ENCODE results near the gene SLC39A3. TPM values are rescaled to one million over a fixed set of nuclear protein-coding genes. Genes with fewer than 3 reads are reported as not detected.

SLC39A3 gene
- total RNA-seq, 1 experiment from 2014 or later, result 32.4 TPM

GRCh38 chr19:2732883-2733282 is 6.9 kb downstream of the SLC39A3 start:
- H2BK15ac ChIP-seq (ENCODE audit: low read depth, low read length), result no peak overlapping the region
- Mint-ChIP-seq H3K36me3 (ENCODE audit: insufficient read depth in 1 of 3, low read depth in 3 of 3) (peaks cover 31 to 45% (median 37%) of the 10 kb centered on the region in 3 experiments), H3K9me3 (no peaks in the 10 kb centered on the region; a peak in 1 of 5 replicates), H3K27me3 (ENCODE audit: low read depth) (peaks cover 5% of the 10 kb centered on the region), H3K4me3 (no peak overlapping the region), H3K4me1 (peaks cover 0 to under 1% of the 10 kb centered on the region in 2 experiments; a peak in 1 of 4 replicates), H3K27ac (no peak overlapping the region)
- no peak overlapping the region for H2AK5ac ChIP-seq (ENCODE audit: insufficient read length, low read length)
- H3K9ac ChIP-seq (ENCODE audit: extremely low read depth, insufficient read length, low read length), result no peak overlapping the region
- H2BK20ac ChIP-seq (ENCODE audit: low read depth, low read length, poor library complexity, severe bottlenecking), result no peak overlapping the region
- H3K4me1 ChIP-seq (ENCODE audit: insufficient read depth, low read length), result no peaks in the 10 kb centered on the region
- H3K4me2 ChIP-seq (ENCODE audit: insufficient read depth, insufficient read length, low read length), result no peak overlapping the region
- no peak overlapping the region for H4K5ac ChIP-seq (ENCODE audit: insufficient read length, low read depth, low read length)
- no peak overlapping the region for H2BK12ac ChIP-seq (ENCODE audit: insufficient read length, low read depth, low read length)
- no peaks in the 10 kb centered on the region for H4K20me1 ChIP-seq (ENCODE audit: control insufficient read depth, insufficient read depth, insufficient read length)
- no peak overlapping the region for H3K14ac ChIP-seq (ENCODE audit: insufficient read depth, low read length)
- no peak overlapping the region for H4K8ac ChIP-seq (replicated peaks; ENCODE audit: insufficient read length, low read depth, low read length)
- H3K23me2 ChIP-seq (ENCODE audit: insufficient read length, low read depth, low read length, poor library complexity, severe bottlenecking), result no peaks in the 10 kb centered on the region
- no peaks in the 10 kb centered on the region for H3K9me3 ChIP-seq (ENCODE audit: control insufficient read depth, low read depth, low read length)
- DNase-seq, result no peak
- TF ChIP-seq, protein P1, sequence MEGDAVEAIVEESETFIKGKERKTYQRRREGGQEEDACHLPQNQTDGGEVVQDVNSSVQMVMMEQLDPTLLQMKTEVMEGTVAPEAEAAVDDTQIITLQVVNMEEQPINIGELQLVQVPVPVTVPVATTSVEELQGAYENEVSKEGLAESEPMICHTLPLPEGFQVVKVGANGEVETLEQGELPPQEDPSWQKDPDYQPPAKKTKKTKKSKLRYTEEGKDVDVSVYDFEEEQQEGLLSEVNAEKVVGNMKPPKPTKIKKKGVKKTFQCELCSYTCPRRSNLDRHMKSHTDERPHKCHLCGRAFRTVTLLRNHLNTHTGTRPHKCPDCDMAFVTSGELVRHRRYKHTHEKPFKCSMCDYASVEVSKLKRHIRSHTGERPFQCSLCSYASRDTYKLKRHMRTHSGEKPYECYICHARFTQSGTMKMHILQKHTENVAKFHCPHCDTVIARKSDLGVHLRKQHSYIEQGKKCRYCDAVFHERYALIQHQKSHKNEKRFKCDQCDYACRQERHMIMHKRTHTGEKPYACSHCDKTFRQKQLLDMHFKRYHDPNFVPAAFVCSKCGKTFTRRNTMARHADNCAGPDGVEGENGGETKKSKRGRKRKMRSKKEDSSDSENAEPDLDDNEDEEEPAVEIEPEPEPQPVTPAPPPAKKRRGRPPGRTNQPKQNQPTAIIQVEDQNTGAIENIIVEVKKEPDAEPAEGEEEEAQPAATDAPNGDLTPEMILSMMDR (conservative IDR thresholded peaks at IDR 0.05), result no peak
- no peak overlapping the region for H3T11ph ChIP-seq (ENCODE audit: low read length)
- no CpG with 5 or more reads among the region's 38 CpGs for WGBS (ENCODE audit: extremely low coverage, insufficient read length, low lambda C conversion rate)
- no peak overlapping the region for H3K27ac ChIP-seq (ENCODE audit: insufficient read length, low read depth, low read length)
- no peak overlapping the region for H3K18ac ChIP-seq (ENCODE audit: insufficient read length, low read depth, low read length)
- H3K79me2 ChIP-seq (ENCODE audit: insufficient read depth, low read length), result no peaks in the 10 kb centered on the region
- H3K79me1 ChIP-seq (ENCODE audit: insufficient read depth, low read depth, low read length, poor library complexity, severe bottlenecking), result no peaks in the 10 kb centered on the region
- H2BK5ac ChIP-seq (ENCODE audit: insufficient read length, low read length), result no peak overlapping the region
- H3K23ac ChIP-seq (ENCODE audit: insufficient read length, low read depth, low read length), result no peak overlapping the region
- no peak overlapping the region for H2AFZ ChIP-seq (ENCODE audit: low read length)
- no peak overlapping the region for H3K4ac ChIP-seq (ENCODE audit: low read depth, low read length)
- H2BK120ac ChIP-seq (ENCODE audit: low read depth, low read length, poor library complexity, severe bottlenecking), result no peak overlapping the region
- H3K56ac ChIP-seq (ENCODE audit: insufficient read length, low read depth, low read length), result no peak overlapping the region
- no peaks in the 10 kb centered on the region for H3K27me3 ChIP-seq (ENCODE audit: insufficient read depth, low read length)
- no peak overlapping the region for H4K91ac ChIP-seq (ENCODE audit: insufficient read length, low read depth, low read length)
